Urinary bladder (tissue), 4 donors: ENCODE results near the gene SMAD2. TPM values are rescaled to one million over a fixed set of nuclear protein-coding genes. Genes with fewer than 3 reads are reported as not detected.
"Not testable (repeated sequence)": the region's sequence is repeated elsewhere in the genome, so short reads cannot be mapped to it uniquely, and the experiment has no call there.

ENCODE experiments used
- DNase-seq: peaks from one replicate; pipeline ENCODE4 v3.0.0-alpha.2; 2015; ENCODE audit errors: extremely low spot score
- H3K27ac ChIP-seq: one replicate; pipeline ENCODE4 v1.5.1; 2013; ENCODE audit warnings: low read depth, mild to moderate bottlenecking, moderate library complexity
- H3K36me3 ChIP-seq: one replicate; pipeline ENCODE4 v1.6.1; 2013; ENCODE audit warnings: mild to moderate bottlenecking, moderate library complexity; ENCODE audit not compliant: insufficient read depth
- H3K4me1 ChIP-seq: one replicate; pipeline ENCODE4 v1.6.1; 2013; ENCODE audit warnings: mild to moderate bottlenecking, moderate library complexity; ENCODE audit not compliant: insufficient read depth
- H3K4me3 ChIP-seq: one replicate; pipeline ENCODE4 v1.5.1; 2013; ENCODE audit warnings: low read depth, low read length
- WGBS: extraction: QIAGEN DNeasy Blood & Tissue Kit; methylation state at CpG from one replicate; pipeline ENCODE4 v1.1.7; 2013; 5-methylcytosine and 5-hydroxymethylcytosine counted together
- polyA plus RNA-seq: library from polyadenylated mRNA; stranded (reverse); fragments of 200-250 nt; gene quantifications from one replicate; pipeline ENCODE4 v1.2.3, GENCODE V29; 2013
- total RNA-seq: library from RNA; depleted of rRNA; stranded (reverse); fragments of >200 nt; gene quantifications from one replicate; pipeline ENCODE4 v1.2.3, GENCODE V29; 2014
- donor health status: healthy with polysubstance abuse.
- donor health status: healthy.

The SMAD2 gene
- total RNA-seq (96.9 TPM), polyA plus RNA-seq (60.1 TPM)

DNA sequence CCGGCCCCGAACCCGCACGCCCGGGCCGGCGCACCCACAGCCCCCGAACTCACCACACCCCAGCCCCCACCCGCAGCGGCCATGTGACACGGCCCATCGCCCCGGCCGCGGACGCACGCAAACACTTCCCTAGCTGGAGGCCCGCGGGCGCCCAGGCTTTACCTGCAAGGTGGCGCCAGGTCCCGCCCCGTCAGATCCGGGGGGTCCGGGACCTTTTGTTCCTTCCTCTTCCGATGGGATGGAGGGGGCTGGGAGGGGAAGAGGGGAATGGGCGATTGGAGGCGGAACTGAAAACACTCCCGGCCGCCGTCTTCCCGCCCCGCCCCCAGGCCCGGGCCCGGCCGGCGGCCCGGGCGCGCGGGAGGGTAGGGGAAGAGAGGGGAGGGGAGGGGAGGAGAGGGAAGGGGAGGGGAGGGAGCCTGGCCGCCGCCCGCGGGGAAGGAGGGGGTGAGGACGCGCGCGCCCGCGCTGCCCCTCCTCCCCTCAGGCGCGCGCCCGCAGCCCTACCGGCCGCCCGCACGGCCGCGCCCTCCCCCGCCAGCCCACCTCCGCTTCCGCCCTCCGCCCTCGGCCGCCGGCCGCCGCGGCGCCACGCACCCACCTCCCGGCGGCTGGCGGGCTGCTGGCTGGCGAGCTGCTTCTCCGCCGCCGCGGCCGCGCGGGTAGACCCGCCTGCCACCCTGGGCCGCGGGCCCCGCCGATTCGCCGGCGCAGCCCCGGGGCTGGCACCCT lies at the start of gene SMAD2:
SMAD2 (minus strand) TSS at position 461 of the 732 bp plus-strand sequence. CDS start 33,903 bp downstream, outside the sequence.
- peak within 1 kb of the TSS; percentile 95 for H3K27ac ChIP-seq
- peaks cover 3% of the 10 kb centered on the region for H3K4me1 ChIP-seq
- H3K4me3 ChIP-seq, result peak within 1 kb of the TSS; percentile 92
- no peaks in the 10 kb centered on the region for H3K36me3 ChIP-seq
- WGBS, result under 1% methylated on average over 88 of the region's 93 CpGs
- DNase-seq, result peak; percentile 48

DNA sequence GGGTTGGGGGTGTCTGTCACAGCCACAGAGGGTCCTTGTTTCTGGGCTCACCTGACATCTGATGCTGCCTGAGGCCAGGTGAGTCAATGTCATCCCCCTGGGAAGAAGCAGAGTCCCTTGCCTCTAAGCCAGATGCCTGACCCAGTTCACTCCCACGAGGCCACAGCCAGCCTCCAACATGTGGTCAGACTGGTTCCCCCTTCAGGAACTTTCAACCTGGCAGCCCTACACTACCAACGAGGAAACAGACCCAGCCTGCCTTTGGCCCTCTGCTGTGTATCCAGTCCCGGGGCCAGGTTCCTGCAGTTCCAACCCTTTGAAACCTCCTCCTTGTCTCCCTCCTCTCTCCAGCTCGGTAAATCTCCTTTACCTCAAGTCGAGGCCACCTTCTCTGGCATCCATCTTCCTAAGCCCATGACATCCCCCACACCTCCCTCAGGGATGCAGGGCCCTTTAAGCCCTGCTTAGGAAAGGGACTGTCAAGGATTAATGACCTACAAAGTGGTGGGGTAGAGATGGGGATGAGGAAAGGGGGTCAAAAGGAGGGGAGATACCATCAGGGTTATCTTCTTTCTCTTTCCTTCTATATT lies 49.2 kb upstream of the SMAD2 start:
- WGBS, result 60% methylated on average over 5 of the region's 5 CpGs

DNA sequence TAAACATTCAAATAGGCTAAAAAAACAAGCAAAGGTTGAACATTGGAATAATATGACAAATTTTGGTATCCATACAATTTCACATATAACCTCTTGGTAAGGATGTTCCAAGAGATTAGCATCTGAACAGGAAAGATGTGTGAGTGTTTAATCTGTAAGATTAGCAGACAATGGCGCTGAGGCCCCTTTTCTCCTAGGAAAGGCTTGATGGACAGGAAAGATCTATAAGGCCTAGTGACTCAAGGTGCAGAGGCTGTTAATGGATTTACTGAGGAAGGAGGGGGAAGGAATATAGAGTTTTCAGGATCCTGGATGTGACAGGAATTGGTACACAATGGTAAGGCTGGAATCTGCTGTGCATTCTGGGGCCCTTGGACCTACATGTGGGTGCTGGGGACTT lies 48.1 kb upstream of the SMAD2 start:
- DNase-seq, result no peak
- Histone ChIP-seq H3K4me3 (no peak overlapping the region), H3K27ac (no peak overlapping the region), H3K36me3 (no peaks in the 10 kb centered on the region), H3K4me1 (no peaks in the 10 kb centered on the region)
- WGBS, result 82% methylated on average over 1 of the region's 1 CpG

More for the DNA sequence above, 49.2 kb upstream of the SMAD2 start:
- no peak for DNase-seq
- no peak overlapping the region for H3K27ac ChIP-seq
- H3K4me3 ChIP-seq, result no peak overlapping the region
- no peaks in the 10 kb centered on the region for H3K4me1 ChIP-seq
- no peaks in the 10 kb centered on the region for H3K36me3 ChIP-seq

DNA sequence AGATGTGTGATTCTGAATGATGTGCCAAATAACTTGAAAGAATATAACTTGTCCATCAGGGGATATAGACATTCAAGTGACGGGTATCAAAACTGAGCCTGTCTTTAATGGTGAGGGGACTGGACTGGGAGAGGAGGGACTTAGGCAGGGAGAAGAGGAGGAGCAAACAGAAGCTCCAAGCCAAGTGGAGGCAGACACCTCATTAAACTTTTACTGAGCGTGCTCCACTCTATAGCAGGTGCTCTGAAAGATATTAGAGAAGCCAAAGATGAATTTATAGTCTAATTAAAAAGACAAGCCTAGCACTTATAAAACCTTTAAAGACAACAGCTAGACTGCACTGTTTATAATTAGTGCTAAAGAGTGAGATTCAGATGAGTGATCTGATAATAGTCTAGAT lies 47.7 kb upstream of the SMAD2 start:
- Histone ChIP-seq H3K36me3 (no peaks in the 10 kb centered on the region), H3K27ac (no peak overlapping the region), H3K4me3 (no peak overlapping the region), H3K4me1 (no peaks in the 10 kb centered on the region)
- DNase-seq, result no peak
- 91% methylated on average over 2 of the region's 2 CpGs for WGBS

DNA sequence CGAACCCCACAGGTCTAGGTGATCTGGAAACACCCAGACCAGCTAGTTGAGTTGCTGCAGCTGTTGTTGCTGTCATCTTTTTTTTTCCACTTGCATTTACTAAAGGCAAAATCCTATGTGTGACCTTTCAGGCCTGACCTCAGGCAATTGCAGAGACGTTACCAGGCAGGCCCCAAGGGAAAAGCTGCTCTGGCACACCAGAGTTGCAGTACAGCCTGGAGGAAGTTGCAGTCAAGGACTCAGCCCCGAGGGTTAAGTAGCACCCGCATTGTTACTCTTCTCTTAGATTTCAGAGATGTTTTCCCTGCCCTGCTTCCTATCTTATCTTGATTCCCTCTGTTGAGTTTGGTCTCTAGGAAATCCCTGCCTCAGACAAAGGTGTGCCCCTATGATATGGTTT lies 45.2 kb upstream of the SMAD2 start:
- Histone ChIP-seq H3K27ac (no peak overlapping the region), H3K36me3 (no peaks in the 10 kb centered on the region), H3K4me3 (no peak overlapping the region), H3K4me1 (no peaks in the 10 kb centered on the region)
- WGBS, result 63% methylated on average over 4 of the region's 4 CpGs
- DNase-seq, result no peak

DNA sequence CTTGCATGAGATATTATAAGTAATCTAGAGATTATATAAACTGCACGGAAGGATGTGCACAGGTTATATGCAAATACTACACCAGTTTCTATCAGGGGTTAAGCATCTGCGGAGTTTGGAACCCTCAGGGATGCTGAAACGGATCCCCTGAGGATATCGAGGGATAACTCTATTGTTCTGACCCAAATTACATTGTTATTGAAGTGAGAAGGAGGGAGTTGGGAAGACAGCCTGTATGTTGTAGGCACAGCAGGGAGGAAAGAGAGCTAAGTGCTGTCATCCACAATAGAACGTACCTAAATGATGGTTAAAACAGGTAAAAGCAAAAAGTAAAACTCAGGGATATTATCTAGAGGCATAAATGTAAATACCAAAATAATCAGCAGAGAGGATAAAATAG lies 44.6 kb upstream of the SMAD2 start:
- 69% methylated on average over 5 of the region's 5 CpGs for WGBS
- DNase-seq, result no peak

DNA sequence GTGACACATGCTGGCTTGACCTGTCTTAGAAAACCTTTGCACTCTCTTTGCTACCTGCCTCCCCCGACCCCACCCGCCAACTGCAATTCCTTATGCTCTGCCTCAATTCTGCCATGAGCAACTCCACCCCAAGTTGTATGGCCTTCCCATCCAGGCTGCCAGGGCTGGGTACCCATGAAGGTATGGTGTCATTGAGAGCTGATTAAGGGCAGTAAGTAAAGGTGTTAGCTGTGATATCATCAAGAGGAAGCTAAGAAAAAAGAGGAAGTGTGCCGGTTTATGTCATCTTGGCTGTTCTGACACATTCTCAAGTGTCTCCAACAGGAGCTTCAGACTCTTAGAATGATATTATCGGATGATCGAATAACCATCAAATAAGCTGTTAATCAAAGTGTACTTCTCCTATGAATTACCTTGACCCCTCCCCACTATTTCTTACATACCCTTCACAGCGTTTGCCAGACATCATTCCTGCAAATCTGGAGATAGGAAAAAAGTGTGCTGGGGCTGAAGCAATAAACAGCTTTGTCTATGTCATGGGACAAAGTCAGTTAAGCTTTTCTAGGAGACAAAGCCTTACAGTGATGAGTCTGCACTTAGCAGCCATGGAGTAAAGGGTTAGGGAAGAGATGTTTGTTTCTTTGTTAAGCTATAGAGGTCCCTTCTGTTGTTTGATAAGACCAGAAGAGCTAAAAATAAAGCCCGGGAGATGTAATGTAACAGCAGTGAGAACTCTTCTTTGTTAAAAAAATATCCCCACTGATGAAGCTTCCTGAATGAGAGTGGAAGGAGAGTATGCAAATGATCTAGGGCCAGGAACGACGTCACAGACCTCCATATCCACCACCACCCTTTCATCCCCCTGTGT lies 40.4 kb upstream of the SMAD2 start:
- Histone ChIP-seq H3K4me3 (no peak overlapping the region), H3K36me3 (no peaks in the 10 kb centered on the region), H3K27ac (no peak overlapping the region), H3K4me1 (no peaks in the 10 kb centered on the region)
- no peak for DNase-seq
- 68% methylated on average over 9 of the region's 9 CpGs for WGBS

More for the DNA sequence above, 44.6 kb upstream of the SMAD2 start:
- Histone ChIP-seq H3K4me1 (no peaks in the 10 kb centered on the region), H3K4me3 (no peak overlapping the region), H3K36me3 (no peaks in the 10 kb centered on the region), H3K27ac (no peak overlapping the region)

DNA sequence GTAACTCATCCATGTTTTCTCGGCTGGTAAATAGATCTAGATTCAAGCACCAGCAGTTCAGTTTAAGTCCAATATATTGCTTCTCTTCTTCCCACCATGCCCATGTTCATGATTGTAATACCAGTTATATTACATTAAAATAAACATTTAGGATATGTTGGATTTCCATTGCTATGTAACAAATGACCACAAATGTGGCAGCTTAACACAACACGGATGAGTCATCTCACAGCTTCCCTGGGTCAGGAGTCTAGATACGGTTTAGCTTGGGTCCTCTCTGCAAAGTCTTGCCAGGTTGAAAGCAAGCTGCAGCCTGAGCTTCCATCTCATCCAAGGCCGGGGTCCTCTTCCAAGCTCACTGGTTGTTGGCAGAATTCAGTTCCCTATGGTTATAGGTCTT lies 39.4 kb upstream of the SMAD2 start:
- no peaks in the 10 kb centered on the region for H3K36me3 ChIP-seq
- no peak for DNase-seq
- no peak overlapping the region for H3K4me3 ChIP-seq
- no peak overlapping the region for H3K27ac ChIP-seq
- H3K4me1 ChIP-seq, result no peaks in the 10 kb centered on the region
- WGBS, result 77% methylated on average over 4 of the region's 4 CpGs

DNA sequence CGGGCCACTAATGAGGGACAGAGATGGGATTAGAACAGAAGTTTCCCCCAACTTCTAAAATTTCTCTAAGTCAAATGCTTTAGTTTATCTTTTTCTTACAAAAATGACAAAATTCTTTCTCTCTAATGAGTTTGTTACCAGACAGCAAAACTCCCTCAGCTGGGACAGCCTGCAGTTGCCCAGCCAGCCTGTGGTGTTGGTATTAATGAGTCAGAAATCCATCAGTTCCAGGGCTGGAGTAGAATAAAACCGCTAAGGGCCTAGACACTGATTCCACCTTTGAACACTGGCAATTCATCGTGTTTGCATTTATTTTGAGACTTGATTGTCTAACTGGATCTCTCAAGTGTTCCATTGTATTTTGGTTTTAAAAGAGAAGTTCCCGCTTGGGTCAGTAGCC lies 38.3 kb upstream of the SMAD2 start:
- DNase-seq, result no peak
- H3K4me1 ChIP-seq, result no peaks in the 10 kb centered on the region
- no peak overlapping the region for H3K27ac ChIP-seq
- H3K4me3 ChIP-seq, result no peak overlapping the region
- H3K36me3 ChIP-seq, result no peaks in the 10 kb centered on the region
- WGBS, result 81% methylated on average over 4 of the region's 4 CpGs

DNA sequence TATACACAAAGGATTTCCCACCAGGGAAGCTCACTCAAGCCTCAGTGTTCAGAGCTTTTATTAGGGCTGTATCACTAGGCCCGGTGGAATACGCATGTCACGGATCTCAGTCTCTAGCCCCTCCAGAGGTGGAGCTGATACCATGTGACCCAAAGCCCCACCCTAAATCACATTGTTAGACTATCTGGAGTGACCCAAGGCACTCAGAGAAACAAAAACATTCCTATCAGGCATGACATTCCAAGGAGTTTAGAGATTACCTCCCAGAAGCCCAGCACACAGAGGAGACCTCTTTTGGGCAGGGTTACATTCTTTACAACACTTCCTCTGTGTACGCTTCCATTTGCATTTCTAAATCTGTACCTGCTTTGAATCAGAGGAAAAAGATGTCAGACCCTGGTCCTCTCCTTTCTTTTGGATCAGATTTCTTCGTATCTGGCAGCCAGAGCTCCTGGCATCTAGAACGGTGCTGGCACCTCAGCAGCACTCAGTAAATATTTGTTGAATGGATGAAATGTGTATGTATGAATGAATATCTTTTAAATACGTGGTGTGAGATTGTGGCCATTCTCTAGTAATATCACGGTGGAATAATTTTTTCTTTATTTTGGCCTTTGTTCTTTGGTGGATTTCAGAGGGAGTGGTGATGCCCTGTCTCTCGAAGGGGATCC lies 37.7 kb upstream of the SMAD2 start:
- DNase-seq, result no peak
- WGBS, result 48% methylated on average over 9 of the region's 9 CpGs
- Histone ChIP-seq H3K4me3 (no peak overlapping the region), H3K4me1 (no peaks in the 10 kb centered on the region), H3K27ac (no peak overlapping the region), H3K36me3 (no peaks in the 10 kb centered on the region)

DNA sequence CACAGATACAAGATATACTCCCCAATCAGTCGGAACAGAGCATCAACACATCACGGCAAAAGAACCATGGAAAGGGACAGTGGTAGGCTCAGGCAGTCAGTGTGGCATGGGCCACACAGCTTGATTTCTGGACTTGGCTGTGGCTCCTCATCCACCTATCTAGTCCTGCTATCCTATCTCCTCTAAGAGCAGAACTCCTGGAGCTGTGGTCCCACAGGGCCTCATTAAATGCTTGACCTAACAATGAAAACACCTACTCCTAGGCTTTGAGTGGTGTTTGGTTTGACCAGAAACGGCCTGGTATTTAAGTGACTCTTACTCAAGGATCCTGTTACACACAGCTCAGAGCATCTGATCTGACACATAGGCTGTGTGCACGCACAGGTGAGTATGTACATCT lies 33.6 kb upstream of the SMAD2 start:
- no peak overlapping the region for H3K4me3 ChIP-seq
- 82% methylated on average over 4 of the region's 4 CpGs for WGBS
- no peak overlapping the region for H3K27ac ChIP-seq
- no peaks in the 10 kb centered on the region for H3K36me3 ChIP-seq
- DNase-seq, result no peak
- no peaks in the 10 kb centered on the region for H3K4me1 ChIP-seq

DNA sequence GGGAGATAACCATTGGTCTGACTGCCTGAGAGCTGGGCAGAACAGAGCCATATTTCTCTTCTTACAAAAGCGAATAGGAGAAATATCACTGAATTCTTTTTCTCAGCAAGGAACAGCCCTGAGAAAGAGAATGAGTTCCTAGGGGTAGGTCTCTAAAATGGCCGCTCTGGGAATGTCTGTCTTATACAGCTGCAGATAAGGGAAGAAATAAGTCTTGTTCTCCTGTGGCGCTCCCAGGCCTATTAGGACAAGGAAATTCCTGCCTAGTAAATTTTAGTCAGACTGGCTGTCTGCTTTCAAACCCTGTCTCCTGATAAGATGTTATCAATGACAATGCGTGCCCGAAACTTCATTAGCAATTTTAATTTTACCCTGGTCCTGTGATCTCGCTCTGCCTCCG lies 30.5 kb upstream of the SMAD2 start:
- H3K27ac ChIP-seq, H3K36me3 ChIP-seq, DNase-seq, H3K4me3 ChIP-seq, H3K4me1 ChIP-seq: not testable (repeated sequence)
- 96% methylated on average over 7 of the region's 7 CpGs for whole genome bisulfite sequencing

DNA sequence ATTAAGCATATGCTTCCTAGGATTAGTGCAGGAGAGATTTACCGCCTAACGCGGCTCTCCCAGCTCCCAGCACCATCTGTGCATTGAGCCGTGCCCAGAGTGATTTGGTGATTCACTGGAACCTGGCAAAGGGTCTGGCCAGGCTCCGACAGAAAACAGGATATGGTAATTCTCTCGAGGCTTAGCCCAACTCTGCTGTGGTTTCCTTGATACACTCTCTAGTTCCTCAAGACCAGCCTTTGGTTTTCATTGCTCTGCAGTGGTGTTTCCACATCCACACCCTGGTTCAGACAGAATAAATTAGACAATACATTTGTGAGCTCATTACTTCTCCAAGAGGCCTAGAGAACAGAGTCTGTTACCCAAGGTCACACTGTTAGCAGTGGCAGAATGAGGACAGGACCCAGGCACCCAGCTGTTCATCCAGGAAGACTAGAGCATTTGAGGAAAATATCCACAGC lies 23.0 kb upstream of the SMAD2 start:
- H3K27ac ChIP-seq, result no peak overlapping the region
- WGBS, result 35% methylated on average over 6 of the region's 6 CpGs
- DNase-seq, result no peak

More for the DNA sequence above, 23.0 kb upstream of the SMAD2 start:
- Histone ChIP-seq H3K4me3 (no peak overlapping the region), H3K4me1 (no peaks in the 10 kb centered on the region), H3K36me3 (no peaks in the 10 kb centered on the region)
